Gastroesophageal sphincter (tissue), 3 donors: ENCODE data around the gene IMMP2L.

Experiments
- CTCF ChIP-seq, 4 experiments: fragments of 200-600 bp in 2 of 4; fragments of 450-650 bp in 2 of 4; sonication (generic) in 1 of 4; IDR thresholded peaks; one replicate each; pipeline ENCODE4 v1.5.1; 2017 to 2019; ENCODE audit warnings: antibody characterized with exemption in 4 of 4, mild to moderate bottlenecking in 2 of 4, moderate library complexity in 2 of 4
- POLR2AphosphoS5 ChIP-seq: sonication (generic); formaldehyde crosslinking; IDR thresholded peaks from one replicate; pipeline ENCODE4 v1.6.1; 2017; ENCODE audit warnings: antibody characterized with exemption

GRCh38 chr7:110760341-110760740, 802.0 kb downstream of the IMMP2L start:
- TF ChIP-seq POLR2AphosphoS5 (no peak), CTCF (IDR thresholded peaks at IDR 0.05) (no peak)
